HG03439 (cell line): ENCODE data around the gene COLGALT1.
A peak's percentile ranks its signal among the peaks of the same experiment; 100 is the strongest.
"Not testable (repeated sequence)": the region's sequence is repeated elsewhere in the genome, so short reads cannot be mapped to it uniquely, and the experiment has no call there.

ENCODE experiments used
- ATAC-seq: cut with Tn5 transposase; IDR thresholded peaks from one replicate; pipeline ENCODE4 v1.9.1; 2021; ENCODE audit warnings: mild to moderate bottlenecking, moderate library complexity; ENCODE audit not compliant: unreplicated experiment

The COLGALT1 gene

GRCh38 chr19:17555480-17555928, at the start of gene COLGALT1:
TSS of gene COLGALT1 (plus strand) at chr19:17555649. CDS start at chr19:17555714, 65 bp downstream.
- ATAC-seq = peak; percentile 90

GRCh38 chr19:17506745-17507144, 48.7 kb upstream of the COLGALT1 start:
- ATAC-seq = no peak

- ATAC-seq = not testable (repeated sequence)
These were observed 46.9 kb upstream of the COLGALT1 start for GRCh38 chr19:17508558-17508933.

- no peak for ATAC-seq
These were observed 45.0 kb upstream of the COLGALT1 start for GRCh38 chr19:17510220-17510993.

- ATAC-seq = peak; percentile 58
These were observed 43.5 kb upstream of the COLGALT1 start for GRCh38 chr19:17511724-17512573.

GRCh38 chr19:17512574-17512939, 42.9 kb upstream of the COLGALT1 start:
- ATAC-seq = no peak

GRCh38 chr19:17515408-17516149, 39.9 kb upstream of the COLGALT1 start:
- no peak for ATAC-seq

- ATAC-seq = no peak
These were observed 37.6 kb upstream of the COLGALT1 start for GRCh38 chr19:17517898-17518297.

GRCh38 chr19:17518654-17519053, 36.8 kb upstream of the COLGALT1 start:
- ATAC-seq = not testable (repeated sequence)

- ATAC-seq = no peak
These were observed 35.5 kb upstream of the COLGALT1 start for GRCh38 chr19:17519967-17520366.

GRCh38 chr19:17520865-17521264, 34.6 kb upstream of the COLGALT1 start:
- ATAC-seq = no peak

GRCh38 chr19:17522988-17523872, 32.2 kb upstream of the COLGALT1 start:
- peak; percentile 65 for ATAC-seq

- no peak for ATAC-seq
These were observed 30.8 kb upstream of the COLGALT1 start for GRCh38 chr19:17524651-17525050.

- ATAC-seq = no peak
These were observed 30.3 kb upstream of the COLGALT1 start for GRCh38 chr19:17525141-17525540.

- ATAC-seq = no peak
These were observed 28.5 kb upstream of the COLGALT1 start for GRCh38 chr19:17526922-17527321.

GRCh38 chr19:17527326-17527725, 28.1 kb upstream of the COLGALT1 start:
- no peak for ATAC-seq

- ATAC-seq = no peak
These were observed 26.8 kb upstream of the COLGALT1 start for GRCh38 chr19:17528610-17529009.

- no peak for ATAC-seq
These were observed 25.9 kb upstream of the COLGALT1 start for GRCh38 chr19:17529239-17530158.

GRCh38 chr19:17530586-17530985, 24.9 kb upstream of the COLGALT1 start:
- ATAC-seq = no peak
